Myometrial cell (primary cell): ENCODE data around the gene CYP4F8. TPM values are rescaled to one million over a fixed set of nuclear protein-coding genes. Genes with fewer than 3 reads are reported as not detected.

Experiments used
- total RNA-seq: library from RNA; depleted of rRNA; stranded (reverse); fragments of >200 nt; gene quantifications from 2 replicates; pipeline ENCODE4 v1.2.3, GENCODE V29; 2015

The CYP4F8 gene, protein sequence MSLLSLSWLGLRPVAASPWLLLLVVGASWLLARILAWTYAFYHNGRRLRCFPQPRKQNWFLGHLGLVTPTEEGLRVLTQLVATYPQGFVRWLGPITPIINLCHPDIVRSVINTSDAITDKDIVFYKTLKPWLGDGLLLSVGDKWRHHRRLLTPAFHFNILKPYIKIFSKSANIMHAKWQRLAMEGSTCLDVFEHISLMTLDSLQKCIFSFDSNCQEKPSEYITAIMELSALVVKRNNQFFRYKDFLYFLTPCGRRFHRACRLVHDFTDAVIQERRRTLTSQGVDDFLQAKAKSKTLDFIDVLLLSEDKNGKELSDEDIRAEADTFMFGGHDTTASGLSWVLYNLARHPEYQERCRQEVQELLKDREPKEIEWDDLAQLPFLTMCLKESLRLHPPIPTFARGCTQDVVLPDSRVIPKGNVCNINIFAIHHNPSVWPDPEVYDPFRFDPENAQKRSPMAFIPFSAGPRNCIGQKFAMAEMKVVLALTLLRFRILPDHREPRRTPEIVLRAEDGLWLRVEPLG
- total RNA-seq, result not detected in 2 replicates

DNA sequence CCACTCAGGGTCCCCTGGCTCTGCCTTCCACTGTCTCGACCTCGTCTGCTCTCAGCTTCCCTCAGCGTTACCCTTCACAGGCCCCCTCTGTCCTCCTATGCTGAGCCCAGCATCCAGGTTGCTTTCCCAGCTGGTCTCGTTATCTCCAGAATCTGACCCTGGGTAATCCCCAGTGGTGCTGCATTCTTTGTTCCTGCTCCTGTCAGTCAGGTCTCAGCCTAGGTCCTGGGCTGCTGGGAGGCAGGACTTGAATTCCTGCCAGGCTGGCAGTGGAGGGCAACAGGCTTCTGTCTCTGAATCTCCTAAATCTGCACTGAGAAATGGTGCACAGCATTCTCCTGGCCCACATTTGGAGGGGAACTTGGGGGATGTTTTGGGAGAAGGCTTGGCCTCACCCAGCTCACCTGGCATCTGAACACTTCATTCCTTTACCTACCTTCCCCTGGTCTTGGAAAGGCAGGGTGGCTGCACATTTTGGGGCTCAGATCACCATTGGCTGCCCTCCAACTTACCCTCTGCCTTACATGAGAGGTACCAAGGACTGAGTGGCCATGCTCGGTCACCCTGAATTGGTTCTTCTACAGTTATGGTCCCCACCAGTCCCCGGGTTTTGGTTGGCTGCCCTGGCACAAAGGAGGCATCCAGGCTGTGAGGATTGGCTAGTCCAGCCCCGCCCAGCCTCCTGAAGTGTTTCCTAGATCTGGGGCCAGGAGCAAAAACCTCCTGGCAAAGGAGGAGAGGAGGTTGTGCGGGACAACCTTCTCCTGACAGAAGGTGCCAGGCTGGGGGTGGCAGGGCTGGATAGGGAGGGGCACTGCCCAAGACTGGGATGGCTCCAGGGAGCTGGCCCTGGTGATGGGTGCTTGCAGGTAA lies at the start of gene CYP4F8:
TSS of gene CYP4F8 (plus strand) at position 712 of the 873 bp plus-strand sequence. CDS start 399 bp downstream, outside the sequence.

DNA sequence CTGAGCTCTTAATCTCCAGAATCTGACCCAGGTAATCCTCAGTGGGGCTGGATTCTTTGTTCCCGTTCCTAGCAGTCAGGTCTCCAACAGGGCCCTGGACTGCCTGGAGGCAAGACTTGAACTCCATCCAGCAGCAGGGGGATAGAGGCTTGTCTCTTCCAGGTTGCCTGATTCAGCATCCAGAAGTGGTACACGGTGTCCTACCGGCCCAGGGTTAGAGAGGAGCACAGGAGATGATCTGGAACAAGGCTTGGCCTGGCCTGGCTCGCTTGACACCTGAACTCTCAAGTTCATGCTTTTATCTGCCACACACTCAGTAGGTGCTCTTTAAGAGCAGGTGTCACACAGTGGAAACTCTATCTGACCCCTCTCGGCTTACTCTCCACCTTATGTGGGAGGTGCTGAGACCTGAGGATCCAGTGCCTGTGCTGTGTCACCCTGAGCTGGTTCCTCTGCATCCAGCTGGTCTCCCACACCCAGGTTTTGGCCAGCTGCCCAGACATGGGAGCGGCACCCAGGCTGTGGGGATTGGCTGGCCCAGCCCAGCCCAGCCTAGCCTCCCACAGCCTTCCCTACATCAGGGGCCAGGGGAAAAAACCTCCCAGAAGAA lies 25.4 kb downstream of the CYP4F8 start, which contains the start of gene CYP4F3:
TSS of gene CYP4F3 (plus strand) at position 604 of the 610 bp plus-strand sequence. CDS start 519 bp downstream, outside the sequence.

DNA sequence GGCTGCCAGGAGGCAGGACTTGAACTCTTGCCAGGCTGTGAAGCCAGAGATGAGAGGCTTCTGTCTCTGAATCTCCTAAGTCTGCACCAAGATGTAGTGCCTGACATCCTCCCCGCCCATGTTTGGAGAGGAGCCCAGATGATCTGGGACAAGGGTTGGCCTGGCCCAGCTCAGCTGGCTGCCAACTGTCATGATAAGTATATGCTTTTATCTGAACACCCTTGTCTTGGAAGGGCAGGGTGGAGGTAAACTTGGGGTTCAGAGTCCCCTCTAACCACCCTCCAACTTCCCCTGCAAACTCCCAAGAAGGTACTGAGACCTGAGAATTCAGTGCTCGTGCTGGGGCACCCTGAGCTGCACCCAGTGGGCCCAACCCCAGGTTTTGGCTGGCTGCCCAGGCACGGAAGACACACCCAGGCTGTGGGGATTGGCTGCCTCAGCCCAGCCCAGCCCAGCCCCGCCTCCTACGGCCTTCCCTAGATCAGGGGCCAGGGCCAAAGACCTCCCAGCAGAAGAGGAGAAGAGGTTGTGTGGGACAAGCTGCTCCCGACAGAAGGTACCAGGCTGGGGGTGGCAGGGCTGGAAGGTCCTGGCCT lies 57.7 kb downstream of the CYP4F8 start, which contains the start of gene CYP4F12:
TSS of gene CYP4F12 (plus strand) at position 508 of the 596 bp plus-strand sequence. CDS start 443 bp downstream, outside the sequence.

Other genes with a start within 250 kb of the CYP4F8 start
- gene AKAP8, start 235.4 kb upstream of the CYP4F8 start, total RNA-seq, result 14.2 and 22.5 TPM in 2 replicates
- gene AKAP8L, start 196.2 kb upstream of the CYP4F8 start, total RNA-seq, result 58.3 and 60.0 TPM in 2 replicates
- 22.3 and 26.2 TPM in 2 replicates for gene WIZ, start 165.3 kb upstream of the CYP4F8 start, total RNA-seq
- 1.4 TPM in 1 of 2 replicates, not detected in the other for gene RASAL3, start 150.7 kb upstream of the CYP4F8 start, total RNA-seq
- not detected in 2 replicates for gene PGLYRP2, start 135.7 kb upstream of the CYP4F8 start, total RNA-seq
- not detected in 2 replicates for gene CYP4F22, start 106.7 kb upstream of the CYP4F8 start, total RNA-seq
- not detected in 2 replicates for gene CYP4F3, start 25.7 kb downstream of the CYP4F8 start, total RNA-seq
- not detected in 2 replicates for gene CYP4F12, start 57.9 kb downstream of the CYP4F8 start, total RNA-seq
- gene OR10H2, start 112.8 kb downstream of the CYP4F8 start, total RNA-seq, result not detected in 2 replicates
- gene OR10H3, start 122.8 kb downstream of the CYP4F8 start, total RNA-seq, result not detected in 2 replicates
- gene OR10H5, start 172.4 kb downstream of the CYP4F8 start, total RNA-seq, result not detected in 2 replicates
- gene OR10H1, start 200.4 kb downstream of the CYP4F8 start, total RNA-seq, result not detected in 2 replicates